OCI-LY3 (cell line): ENCODE measurements around the gene VIT.

Source experiments
- H2AFZ ChIP-seq: fragments of 200-600, 300-600 bp; shearing (Covaris generic); 2 replicates; pipeline ENCODE4 v1.6.0; 2014; ENCODE audit warnings: antibody characterized with exemption, low read depth, low read length
- H3K27ac ChIP-seq: fragments of 200-600, 300-600 bp; sonication (generic); 2 replicates; pipeline ENCODE4 v1.5.1; 2014; ENCODE audit warnings: mild to moderate bottlenecking, low read length, moderate library complexity, mixed read lengths
- H3K27me3 ChIP-seq: fragments of 200-600, 300-600 bp; sonication (generic); 2 replicates; pipeline ENCODE4 v1.6.1; 2014; ENCODE audit warnings: low read depth, low read length, mixed read lengths
- H3K36me3 ChIP-seq: fragments of 200-600, 300-600 bp; sonication (generic); replicated peaks from 2 replicates; pipeline ENCODE3; 2014; ENCODE audit warnings: low read depth, low read length, mixed read lengths
- H3K4me1 ChIP-seq: fragments of 300-600, 200-600 bp; sonication (generic); 2 replicates; pipeline ENCODE4 v1.6.1; 2014; ENCODE audit warnings: low read length, mixed read lengths
- H3K4me2 ChIP-seq: fragments of 200-600, 300-600 bp; sonication (generic); 2 replicates; pipeline ENCODE4 v1.6.1; 2014; ENCODE audit warnings: low read length, mixed read lengths
- H3K4me3 ChIP-seq: fragments of 300-600, 200-600 bp; sonication (generic); 2 replicates; pipeline ENCODE4 v1.5.1; 2014; ENCODE audit warnings: antibody characterized with exemption, mild to moderate bottlenecking, low read length, moderate library complexity
- H3K79me2 ChIP-seq: fragments of 300-600, 200-600 bp; shearing (Covaris generic); 2 replicates; pipeline ENCODE4 v1.6.1; 2014; ENCODE audit warnings: mild to moderate bottlenecking, low read length, mixed read lengths
- H3K9ac ChIP-seq: fragments of 300-600, 200-600 bp; shearing (Covaris generic); 2 replicates; pipeline ENCODE4 v1.6.0; 2014; ENCODE audit warnings: mild to moderate bottlenecking, low read length, moderate library complexity
- H3K9me3 ChIP-seq: fragments of 200-600, 300-600 bp; shearing (Covaris generic); 2 replicates; pipeline ENCODE4 v1.6.1; 2014; ENCODE audit warnings: low read length, mixed read lengths; ENCODE audit not compliant: insufficient read depth
- H4K20me1 ChIP-seq: fragments of 200-600, 300-600 bp; sonication (generic); 2 replicates; pipeline ENCODE4 v1.6.1; 2016; ENCODE audit warnings: low read length, mixed read lengths; ENCODE audit not compliant: insufficient read depth
- EZH2phosphoT487 ChIP-seq: fragments of 200-600 bp; shearing (Covaris generic); IDR thresholded peaks from 2 replicates; pipeline ENCODE4 v1.6.1; 2018; ENCODE audit warnings: antibody characterized with exemption, mixed run types, low read depth
- TF ChIP-seq, protein P1 (sequence below): fragments of 200-600, 300-600 bp; sonication (generic); IDR thresholded peaks from 2 replicates; pipeline ENCODE4 v1.5.1; 2014; ENCODE audit warnings: antibody characterized with exemption, low read length, low read depth

The VIT gene

DNA sequence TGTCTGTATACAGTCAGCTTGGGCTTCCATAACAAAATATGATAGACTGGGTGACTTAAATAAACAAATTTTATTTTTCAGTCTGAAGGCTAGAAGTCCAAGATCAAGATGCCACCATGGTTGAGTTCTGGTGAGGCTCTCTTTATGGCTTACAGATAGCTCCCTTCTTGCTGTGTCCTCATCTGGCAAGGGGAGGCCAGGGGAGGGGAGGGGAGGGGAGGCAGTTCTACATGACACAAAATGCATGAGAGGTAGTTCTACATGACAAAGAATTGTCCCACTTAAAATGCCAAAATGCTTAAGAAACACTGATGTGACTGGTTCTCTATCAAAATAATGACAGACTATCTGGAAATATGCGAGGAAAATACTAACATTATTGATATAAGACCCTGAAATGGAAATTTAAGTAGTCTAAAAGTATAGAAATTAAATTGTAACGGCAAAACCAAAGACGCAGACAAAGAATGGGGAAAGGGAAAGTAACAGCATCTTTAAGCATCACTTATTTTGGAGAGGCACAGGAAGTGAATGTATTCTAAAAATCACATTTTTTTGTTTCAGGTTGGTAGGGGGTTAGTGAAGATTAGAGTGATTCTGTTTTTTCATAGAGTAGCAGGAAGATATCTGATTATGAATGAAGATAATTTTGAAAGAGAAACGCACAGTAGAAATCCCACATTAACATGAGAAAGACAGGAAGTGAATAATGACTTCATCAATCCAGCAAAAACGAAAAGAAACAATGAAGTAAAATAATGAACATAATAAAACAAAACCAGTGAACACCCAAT is 138.4 kb downstream of the VIT start:
- H2AFZ ChIP-seq = no peak overlapping the region

DNA sequence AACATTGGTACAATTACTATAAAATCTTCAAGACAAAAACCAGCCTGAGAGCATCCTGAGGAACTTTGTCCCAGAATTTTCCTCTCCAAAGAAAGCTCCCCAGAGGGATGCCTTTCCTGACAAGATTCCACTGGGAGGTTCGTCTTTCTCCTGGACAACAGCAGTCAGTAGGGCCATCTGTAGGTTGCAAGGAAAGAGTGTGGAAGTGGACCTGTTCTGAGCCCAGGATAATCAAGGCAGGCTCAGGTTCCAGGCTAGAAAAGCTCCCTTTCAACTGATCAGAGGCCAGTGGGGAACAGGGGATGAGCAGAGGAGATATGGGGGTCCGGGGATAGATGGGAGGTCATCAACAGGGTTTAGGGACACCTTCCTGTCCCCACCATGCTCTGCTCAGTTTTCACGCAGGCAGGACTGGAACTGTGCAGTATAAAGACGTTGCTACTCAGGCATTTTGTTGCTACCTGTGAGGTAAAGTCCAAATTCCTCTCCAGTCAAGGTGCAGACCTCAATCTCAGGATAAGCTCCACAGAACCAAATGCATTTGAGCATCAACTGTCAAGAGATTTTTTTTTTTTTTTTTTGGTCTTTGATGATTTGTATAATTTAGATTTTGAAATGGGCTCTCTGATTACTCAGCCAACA is 143.6 kb downstream of the VIT start:
- Histone ChIP-seq H3K9me3 (no peaks in the 10 kb centered on the region), H3K4me3 (no peak overlapping the region), H3K79me2 (no peaks in the 10 kb centered on the region), H3K4me2 (no peak overlapping the region), H3K27me3 (no peaks in the 10 kb centered on the region), H3K4me1 (no peaks in the 10 kb centered on the region), H3K36me3 (peaks cover 3% of the 10 kb centered on the region), H3K9ac (no peak overlapping the region), H4K20me1 (no peaks in the 10 kb centered on the region), H3K27ac (no peak overlapping the region), H2AFZ (no peak overlapping the region)
- no peak for TF ChIP-seq EZH2phosphoT487
- TF ChIP-seq, protein P1, sequence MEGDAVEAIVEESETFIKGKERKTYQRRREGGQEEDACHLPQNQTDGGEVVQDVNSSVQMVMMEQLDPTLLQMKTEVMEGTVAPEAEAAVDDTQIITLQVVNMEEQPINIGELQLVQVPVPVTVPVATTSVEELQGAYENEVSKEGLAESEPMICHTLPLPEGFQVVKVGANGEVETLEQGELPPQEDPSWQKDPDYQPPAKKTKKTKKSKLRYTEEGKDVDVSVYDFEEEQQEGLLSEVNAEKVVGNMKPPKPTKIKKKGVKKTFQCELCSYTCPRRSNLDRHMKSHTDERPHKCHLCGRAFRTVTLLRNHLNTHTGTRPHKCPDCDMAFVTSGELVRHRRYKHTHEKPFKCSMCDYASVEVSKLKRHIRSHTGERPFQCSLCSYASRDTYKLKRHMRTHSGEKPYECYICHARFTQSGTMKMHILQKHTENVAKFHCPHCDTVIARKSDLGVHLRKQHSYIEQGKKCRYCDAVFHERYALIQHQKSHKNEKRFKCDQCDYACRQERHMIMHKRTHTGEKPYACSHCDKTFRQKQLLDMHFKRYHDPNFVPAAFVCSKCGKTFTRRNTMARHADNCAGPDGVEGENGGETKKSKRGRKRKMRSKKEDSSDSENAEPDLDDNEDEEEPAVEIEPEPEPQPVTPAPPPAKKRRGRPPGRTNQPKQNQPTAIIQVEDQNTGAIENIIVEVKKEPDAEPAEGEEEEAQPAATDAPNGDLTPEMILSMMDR = no peak

More for the DNA sequence above, 138.4 kb downstream of the VIT start:
- Histone ChIP-seq H3K36me3 (no peaks in the 10 kb centered on the region), H3K79me2 (no peaks in the 10 kb centered on the region), H3K27me3 (no peaks in the 10 kb centered on the region), H3K4me1 (no peaks in the 10 kb centered on the region), H3K9ac (no peak overlapping the region), H3K4me3 (no peak overlapping the region), H3K4me2 (no peak overlapping the region), H3K9me3 (no peaks in the 10 kb centered on the region), H4K20me1 (no peaks in the 10 kb centered on the region), H3K27ac (no peak overlapping the region)
- TF ChIP-seq, protein P1 = no peak
- TF ChIP-seq EZH2phosphoT487 = no peak

DNA sequence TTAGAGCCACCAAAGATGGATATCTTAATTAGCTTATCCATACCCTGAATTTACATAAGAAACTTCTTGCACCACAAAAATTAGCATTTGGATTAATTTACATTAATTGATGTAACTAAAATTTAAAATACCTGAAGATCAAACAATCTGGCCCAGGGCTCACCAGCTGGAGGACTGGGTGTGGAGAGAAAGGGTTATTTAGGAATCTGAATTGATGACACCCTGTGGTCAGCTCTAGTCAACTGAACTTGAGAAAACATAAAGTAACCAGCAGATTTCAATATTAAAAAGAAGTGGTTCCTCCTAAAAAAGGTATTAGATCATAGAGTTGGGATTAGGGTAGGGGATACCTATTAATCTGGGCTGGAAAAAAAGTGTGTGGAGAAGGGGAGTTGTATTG is 147.3 kb downstream of the VIT start:
- H3K9me3 ChIP-seq = no peaks in the 10 kb centered on the region
- no peak overlapping the region for H3K4me2 ChIP-seq
- TF ChIP-seq, protein P1 = no peak
- no peak for TF ChIP-seq EZH2phosphoT487

DNA sequence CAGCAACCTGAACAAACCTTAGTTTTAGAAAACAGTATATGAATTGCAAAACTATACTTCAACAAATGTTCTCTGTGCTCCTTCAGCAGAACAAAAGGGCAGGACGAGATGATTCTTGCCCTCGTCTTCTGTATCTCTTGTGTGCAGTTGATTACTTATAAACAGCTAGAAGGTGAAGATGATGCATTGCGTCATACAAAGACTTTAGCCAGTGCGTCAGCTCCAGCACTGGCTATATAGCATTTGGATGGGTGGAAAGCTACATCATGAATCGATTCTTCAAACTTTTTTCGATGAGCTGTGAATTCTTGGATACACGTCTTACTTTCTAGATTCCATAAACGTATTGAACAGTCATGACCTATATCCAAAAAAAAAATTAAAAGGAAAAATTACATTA is 152.8 kb downstream of the VIT start:
- Histone ChIP-seq H4K20me1 (no peaks in the 10 kb centered on the region), H3K4me3 (no peak overlapping the region), H3K79me2 (no peaks in the 10 kb centered on the region), H3K9me3 (no peaks in the 10 kb centered on the region), H3K4me1 (no peaks in the 10 kb centered on the region), H3K4me2 (no peak overlapping the region), H3K27ac (no peak overlapping the region), H3K9ac (no peak overlapping the region), H3K27me3 (no peaks in the 10 kb centered on the region), H2AFZ (no peak overlapping the region), H3K36me3 (peaks cover 12% of the 10 kb centered on the region)
- no peak for TF ChIP-seq EZH2phosphoT487
- TF ChIP-seq, protein P1 = no peak

More for the DNA sequence above, 147.3 kb downstream of the VIT start:
- peaks cover 3% of the 10 kb centered on the region for H3K36me3 ChIP-seq
- H3K27me3 ChIP-seq = no peaks in the 10 kb centered on the region
- no peak overlapping the region for H3K9ac ChIP-seq
- no peaks in the 10 kb centered on the region for H3K79me2 ChIP-seq
- no peak overlapping the region for H3K4me3 ChIP-seq
- no peak overlapping the region for H2AFZ ChIP-seq
- no peak overlapping the region for H3K27ac ChIP-seq
- no peaks in the 10 kb centered on the region for H4K20me1 ChIP-seq
- H3K4me1 ChIP-seq = no peaks in the 10 kb centered on the region
